ENCODE measurements around the gene SLIT1.
"Not testable (repeated sequence)": the region's sequence is repeated elsewhere in the genome, so short reads cannot be mapped to it uniquely, and the experiment has no call there.

Gene SLIT1

GRCh38 chr10:97105303-97105702 is 80.5 kb downstream of the SLIT1 start:
- DNase-seq, result no peak

DNA sequence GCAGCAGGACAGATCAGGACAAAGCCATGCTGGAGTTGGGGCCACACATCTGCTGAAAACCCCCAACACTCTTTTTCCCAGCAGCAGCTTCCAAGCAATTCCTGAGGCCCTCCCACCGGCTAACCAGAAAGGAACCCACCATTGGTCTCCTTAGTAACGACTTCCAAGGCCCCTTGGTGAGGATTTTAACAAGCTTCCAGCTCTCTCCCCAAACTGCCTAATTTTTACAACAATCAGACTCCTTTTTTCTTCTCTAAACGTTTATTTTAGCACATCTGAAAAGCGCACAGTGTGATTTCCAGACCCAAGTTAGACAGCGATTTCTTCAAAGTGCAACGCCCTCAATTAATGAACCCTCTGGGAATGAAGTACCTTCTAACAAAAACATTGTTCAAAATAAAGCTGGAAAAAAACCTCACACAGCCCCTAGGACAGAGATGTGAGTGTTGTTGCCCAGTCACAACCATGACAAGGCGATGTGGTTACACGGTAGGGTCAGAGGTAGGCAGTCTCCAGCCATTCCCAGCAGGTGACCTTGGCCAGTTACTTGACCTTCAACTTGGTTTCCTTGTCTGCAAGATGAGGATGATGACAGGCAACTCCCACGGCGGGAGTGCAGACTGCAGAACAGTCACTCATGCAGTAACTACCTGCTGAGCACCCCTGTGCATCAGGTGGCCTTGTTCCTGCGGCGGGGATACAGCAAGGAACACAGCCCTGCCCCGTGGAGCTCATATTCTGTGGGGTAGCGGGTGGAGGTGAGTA is 82.3 kb downstream of the SLIT1 start:
- DNase-seq, result no peak

DNA sequence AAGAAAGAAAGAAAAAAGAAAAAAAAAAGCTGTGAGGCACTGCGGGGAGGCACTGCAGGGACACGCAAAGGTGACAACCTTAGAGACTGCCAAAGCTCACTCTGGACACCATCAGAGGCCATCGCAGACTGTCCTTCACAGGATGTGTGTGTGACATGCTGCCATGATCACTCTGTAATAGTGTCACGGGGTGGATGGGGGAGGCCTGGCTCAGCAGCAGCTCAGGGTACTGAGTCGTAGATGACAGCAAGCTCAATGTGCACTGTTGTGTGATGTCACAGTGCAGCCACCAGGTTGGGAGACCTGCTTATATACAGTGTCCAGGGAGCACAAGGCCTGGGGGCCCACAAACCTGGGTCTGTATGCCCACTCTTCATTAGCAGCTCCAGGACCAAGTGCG is 83.3 kb downstream of the SLIT1 start:
- DNase-seq, result no peak

- DNase-seq, result no peak
These were observed 84.4 kb downstream of the SLIT1 start for GRCh38 chr10:97101166-97101940.

GRCh38 chr10:97100657-97101056 is 85.1 kb downstream of the SLIT1 start:
- DNase-seq, result no peak

- no peak for DNase-seq
These were observed 85.9 kb downstream of the SLIT1 start for GRCh38 chr10:97099868-97100267.

DNA sequence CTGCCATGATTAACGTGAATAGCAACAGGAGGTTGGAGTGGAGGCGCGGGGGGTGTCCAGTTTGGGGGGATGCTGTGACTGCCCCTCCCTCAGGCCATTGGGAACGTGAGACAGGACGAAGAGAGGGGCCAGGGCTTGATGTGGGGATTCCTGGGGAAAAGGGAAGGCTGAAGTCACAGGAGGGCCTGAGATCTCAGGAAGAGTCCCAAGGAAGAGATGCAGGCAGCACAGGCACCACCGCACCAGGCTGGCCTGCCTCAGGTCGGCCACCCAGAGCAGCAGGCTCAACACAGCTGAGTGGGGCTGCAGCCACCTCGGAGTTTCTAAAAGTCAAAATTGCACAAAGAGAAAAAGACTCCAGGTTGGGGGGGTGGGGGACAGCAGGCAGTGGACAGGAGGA is 86.7 kb downstream of the SLIT1 start:
- no peak for DNase-seq

GRCh38 chr10:97097084-97097433 is 88.7 kb downstream of the SLIT1 start:
- DNase-seq, result no peak

DNA sequence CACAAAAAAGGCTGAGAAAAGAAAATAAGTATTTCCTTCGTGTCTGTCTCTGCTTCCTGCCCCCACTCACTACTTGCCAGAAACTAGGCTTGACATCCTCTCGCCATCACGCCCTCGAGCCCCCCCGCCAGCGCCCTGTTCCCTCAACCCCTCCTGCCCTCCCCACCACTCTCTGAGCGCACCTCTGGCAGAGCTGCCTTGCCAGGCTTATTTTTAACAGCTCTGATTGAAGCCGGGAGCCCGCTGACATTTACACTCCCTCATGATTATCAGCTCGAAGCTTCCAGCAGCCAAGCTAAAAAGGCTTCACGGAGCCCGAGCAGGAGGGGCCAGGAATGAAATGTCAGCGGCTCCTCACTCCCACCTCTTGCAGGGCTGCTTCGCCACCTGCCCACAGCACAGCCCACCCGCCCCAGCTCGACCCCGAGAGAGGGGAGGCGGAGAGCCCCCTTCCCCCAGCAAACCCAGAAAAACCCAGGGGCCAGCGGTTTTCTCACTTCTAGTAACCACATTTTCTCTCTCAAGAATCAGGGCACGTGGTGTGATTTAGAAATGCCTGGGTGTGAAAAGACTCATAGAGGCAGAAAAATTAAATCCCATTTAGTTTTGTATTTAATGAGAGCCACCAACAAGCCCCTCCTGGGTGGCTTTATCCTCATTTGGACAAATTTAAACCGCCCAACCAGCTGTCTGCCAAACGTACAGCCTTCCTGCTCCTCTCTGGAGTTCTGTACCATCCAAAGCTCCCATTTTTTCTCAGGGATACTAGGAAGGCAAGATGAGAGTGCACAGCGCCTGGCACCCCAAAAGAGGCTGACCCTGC is 89.3 kb downstream of the SLIT1 start:
- DNase-seq, result peak; percentile 83

DNA sequence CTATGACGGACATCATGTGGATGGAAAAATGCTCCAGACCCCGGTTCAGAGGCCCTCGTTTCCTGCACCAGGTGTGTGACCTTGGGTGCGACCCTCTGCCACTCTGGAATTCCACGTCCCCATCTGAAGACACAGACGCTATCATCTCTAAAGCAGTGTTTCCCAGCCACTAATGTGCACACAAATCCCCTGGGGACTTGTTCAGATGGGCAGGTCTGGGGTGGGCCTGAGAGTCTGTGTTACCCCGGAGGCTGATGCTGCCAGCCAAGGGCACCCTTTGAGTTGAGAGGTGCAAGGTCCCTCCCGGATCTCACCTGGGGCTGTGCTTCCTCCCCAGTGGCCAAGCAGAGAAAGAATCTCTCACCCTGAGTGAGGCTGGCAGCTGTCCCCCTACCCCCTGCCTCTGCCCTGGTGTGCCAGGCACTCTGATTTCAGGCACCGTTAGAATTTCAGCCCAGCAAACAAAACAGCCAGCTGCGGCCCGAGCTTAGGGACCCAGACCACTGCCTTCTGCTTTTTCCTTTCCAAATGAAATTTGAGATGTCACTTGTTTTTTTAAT is 90.0 kb downstream of the SLIT1 start:
- peak; percentile 83 for DNase-seq

DNA sequence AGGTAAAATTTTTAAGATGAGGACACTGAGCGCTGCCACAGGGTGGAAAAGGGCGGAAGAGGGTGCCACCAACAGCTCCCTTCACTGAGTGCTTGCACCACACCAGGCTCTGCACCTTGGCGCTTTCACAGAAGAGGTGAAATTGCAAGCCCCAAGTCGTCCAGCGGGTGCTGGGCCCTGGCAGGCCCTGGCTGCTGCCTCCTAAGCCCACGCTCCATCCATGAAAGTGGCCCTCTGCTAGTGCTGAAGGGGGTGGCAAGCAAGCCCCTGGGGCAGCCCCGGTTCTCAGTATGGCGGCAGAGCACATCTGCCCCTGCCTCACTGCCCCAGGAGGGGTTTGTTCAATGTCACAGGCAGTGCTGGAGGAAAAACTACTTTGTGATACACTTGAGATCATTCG is 95.1 kb downstream of the SLIT1 start:
- DNase-seq, result no peak

DNA sequence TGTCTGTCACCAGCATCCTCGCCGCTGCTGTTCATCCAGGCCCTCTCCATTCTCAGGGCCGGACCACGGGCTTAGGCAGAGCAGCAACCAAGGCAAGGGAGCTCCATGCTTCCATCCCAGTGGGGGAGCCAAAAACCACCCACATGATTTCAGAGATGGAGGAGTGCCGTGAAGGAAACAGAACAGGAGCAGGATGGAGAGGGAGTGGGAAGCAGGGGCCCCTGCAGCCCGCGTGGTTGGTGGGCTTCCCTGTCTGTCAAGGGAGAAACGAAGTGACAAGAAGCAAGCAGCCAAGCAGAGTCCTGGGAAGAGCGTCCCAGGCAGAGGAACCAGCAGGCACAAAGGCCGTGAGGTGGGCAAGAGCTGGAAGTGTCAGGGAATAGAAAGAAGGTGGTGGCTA is 95.7 kb downstream of the SLIT1 start:
- no peak for DNase-seq

DNA sequence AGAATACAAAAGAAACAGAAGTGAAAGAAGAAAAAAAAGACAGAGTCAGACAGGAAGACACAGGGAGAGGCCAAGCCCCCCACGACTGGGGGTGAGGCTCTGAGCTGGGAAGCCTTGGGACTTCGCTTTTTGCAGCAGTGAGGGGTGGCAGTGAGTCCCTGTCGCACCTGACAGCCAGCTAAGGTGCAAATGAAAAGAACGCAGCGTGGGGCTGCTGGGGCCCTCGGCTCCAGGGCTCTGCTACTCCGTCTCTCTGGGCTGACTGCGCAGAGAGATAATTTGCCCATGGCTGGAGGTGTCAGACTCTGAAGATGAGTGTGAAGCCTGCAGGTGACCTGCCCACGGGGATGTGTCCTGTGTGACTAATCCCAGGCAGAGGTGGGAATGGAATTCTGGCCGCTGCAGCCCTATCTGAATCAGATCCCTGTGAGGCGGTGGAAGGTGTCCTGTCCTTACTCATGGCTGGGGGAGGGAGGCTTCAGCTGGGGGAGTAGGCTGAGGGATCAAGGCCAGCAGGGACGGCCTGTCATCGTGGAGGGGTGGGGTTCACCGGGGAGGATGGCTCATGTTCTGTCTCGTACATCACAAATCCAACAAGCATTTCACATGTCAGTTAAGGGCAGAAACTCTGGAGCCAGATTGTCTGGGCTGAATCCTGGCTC is 96.4 kb downstream of the SLIT1 start:
- DNase-seq, result no peak

DNA sequence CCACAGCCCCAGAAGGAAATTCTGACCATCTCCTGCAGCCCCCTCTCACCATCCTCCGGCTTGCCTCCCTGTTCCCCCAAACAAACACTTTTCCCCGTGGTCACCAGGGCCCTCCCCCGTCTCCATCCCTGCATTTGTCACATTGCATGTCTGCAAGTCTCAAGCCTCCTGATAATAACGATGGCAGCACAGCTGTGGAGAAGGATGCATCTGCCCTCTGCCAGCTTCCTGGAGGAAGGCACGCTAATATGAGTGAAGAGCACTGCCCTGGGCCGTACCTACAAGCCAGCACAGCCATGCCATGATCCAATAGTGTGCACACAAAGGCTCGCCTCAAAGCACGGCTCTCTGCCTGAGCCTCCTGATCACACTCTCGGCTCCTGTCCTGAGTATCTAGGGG is 98.5 kb downstream of the SLIT1 start:
- DNase-seq, result no peak

GRCh38 chr10:97086530-97086929 is 99.2 kb downstream of the SLIT1 start:
- no peak for DNase-seq

GRCh38 chr10:97083228-97083829 is 102.4 kb downstream of the SLIT1 start:
- no peak for DNase-seq

GRCh38 chr10:97082575-97082974 is 103.2 kb downstream of the SLIT1 start:
- not testable (repeated sequence) for DNase-seq

GRCh38 chr10:97081621-97082235 is 104.0 kb downstream of the SLIT1 start:
- DNase-seq, result no peak

DNA sequence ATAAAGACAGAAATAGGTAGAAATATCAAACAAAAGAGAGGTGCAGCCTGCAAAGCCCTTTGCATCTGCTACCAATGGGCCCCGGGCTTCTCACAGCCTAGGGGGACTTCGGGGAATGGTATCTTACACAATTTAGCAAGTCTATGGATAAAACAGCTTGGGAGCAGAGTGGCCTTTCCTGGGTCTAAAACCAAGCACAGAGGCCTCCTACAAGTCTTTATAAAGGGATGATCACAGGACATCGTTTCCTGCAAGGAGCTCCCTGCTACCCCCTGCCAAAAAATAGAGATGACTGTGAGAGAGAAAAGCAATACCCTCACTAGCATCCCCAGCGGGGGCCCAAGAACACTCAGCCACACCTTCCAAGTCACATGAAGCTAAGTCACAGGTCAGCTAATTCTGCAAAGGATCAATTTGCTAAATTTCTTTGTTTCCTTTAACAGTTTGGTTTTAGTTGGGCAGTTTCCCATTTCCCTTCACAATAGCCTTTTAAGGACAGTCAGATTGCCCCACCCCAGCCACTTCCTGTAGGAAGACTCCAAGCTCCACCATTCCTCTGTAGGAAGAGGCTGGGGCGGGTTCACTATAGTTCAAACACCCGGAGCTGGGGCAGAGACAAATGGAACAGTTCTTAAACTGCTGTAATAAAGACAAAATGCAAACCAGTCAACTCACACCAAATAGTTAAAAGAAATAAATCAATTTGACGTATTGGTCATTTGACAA is 105.5 kb downstream of the SLIT1 start:
- no peak for DNase-seq

DNA sequence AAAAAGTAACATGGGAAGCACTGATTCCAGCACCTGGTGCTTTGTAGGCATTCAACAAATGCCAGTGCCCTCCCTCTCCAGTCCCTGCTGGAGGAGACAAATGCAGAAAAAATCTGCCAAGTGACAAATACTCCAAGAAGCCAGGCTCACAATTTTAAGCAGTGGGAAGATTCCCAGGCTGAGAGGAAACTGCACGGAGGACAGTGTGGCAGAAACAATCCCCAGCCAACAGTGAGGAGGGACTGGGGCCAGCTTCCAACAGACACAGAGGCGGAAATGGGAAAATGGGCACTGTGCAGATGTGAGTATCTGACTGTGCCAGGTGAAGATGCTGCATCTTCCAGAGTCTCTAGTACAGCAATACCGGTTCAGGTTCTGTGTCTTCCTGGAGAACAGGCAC is 106.3 kb downstream of the SLIT1 start:
- DNase-seq, result no peak

DNA sequence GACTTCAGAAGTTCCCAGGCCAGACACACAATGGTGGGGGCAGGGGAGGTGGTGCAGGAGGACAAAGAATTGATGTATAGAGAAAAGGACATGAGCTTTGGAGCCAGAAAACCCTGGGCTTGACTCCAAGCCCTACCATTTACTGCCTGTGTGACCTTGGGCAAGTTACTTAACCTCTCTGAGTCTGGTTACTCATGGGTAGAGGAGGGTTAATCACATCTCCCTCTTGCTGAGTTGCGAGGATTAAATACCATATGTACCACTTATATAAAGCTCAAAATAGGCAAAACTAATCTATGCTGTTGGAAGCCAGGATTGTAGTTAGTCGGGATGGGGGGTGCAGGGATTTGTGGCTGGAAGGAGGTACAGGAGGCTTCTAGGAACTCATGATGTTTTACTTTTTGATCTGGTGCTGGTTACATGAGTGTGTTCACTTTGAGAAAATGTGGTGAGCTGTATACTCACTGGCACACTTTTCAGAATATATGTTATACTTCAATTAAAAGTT is 106.8 kb downstream of the SLIT1 start:
- no peak for DNase-seq
